CD4-positive, alpha-beta T cell treated with Interleukin-10 for 1 hour (primary cell): ENCODE measurements around the gene GLCCI1.

Experiments
- DNase-seq: peaks from one replicate; pipeline ENCODE4 v3.0.0-alpha.2; 2020

GLCCI1 gene

DNA sequence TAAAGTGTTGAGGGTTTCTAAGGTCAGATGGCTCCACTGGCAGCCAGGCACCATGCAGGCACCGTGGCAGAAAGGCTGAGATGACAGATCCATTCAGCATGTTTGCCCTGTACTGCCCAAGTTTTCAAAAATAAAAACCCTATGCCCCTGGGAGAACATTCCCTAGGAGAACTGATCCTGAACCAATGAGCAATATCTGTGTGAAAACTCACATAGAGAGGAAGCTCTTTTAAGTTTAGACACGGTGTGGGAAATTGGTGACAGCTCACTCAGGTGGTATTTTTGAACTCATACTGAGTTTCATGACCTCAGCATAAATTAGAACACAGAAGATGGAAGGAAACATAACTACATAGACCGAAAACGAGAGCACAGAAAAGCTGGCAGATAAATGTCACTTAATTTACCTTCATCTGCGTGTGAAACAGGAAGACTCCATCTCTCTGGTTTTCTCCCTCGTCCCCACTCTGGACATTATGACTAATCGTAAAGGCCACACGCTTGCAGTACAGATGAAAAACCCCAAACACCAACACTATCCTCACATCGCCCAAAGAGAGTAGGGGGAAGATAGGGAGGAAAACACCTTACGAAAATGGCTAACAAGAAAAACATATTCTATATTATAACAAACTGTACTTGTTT, 165.6 kb downstream of the GLCCI1 start:
- peak; percentile 51 for DNase-seq

- no peak for DNase-seq
Observed at GRCh38 chr7:8135417-8135816, 166.8 kb downstream of the GLCCI1 start.

DNA sequence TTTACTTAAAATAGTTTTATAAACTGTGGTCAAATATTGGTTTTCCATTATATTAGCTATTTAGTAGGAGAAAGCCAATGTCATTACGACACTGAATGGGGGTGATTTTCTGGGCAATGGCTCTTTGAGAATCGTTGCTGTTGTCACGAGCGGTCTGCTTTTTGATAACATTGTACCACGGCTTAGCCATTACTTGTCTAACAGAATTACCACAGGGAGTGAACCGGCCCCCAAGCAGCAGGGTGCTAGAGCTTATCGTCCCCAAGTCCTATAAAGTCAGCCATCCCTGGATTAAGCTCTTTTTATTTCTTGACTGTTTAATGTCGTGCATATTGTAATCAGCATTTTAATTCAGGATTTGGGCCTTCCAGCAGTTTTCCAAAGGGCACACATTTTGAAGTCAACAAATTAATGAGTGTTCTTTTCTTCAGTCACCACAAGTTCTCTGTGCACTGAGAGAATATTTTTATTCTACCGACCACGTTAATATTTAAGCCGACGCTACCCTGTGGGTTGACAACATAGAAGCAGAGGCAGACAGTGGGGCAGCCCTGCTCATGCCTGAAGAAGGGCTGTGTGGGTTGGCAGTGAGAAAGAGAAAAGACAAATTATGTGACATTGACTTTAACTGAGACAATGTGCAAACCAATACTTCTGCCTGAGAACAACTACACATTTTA, 167.6 kb downstream of the GLCCI1 start:
- no peak for DNase-seq
